GM19468 (cell line): ENCODE data around the gene NUP210L.

Source experiments
- ATAC-seq: cut with Tn5 transposase; IDR thresholded peaks from one replicate; pipeline ENCODE4 v1.9.1; 2021; ENCODE audit warnings: mild to moderate bottlenecking, moderate library complexity, moderate number of reproducible peaks; ENCODE audit not compliant: unreplicated experiment; ENCODE audit errors: extremely low read depth

Gene NUP210L

GRCh38 chr1:153951183-153951582 is 203.7 kb downstream of the NUP210L start:
- ATAC-seq, result no peak

GRCh38 chr1:153946622-153947241 is 208.1 kb downstream of the NUP210L start, which contains the start of gene DENND4B:
Gene DENND4B, minus strand, starts transcription at chr1:153946718. Its CDS starts 2,344 bp downstream, at chr1:153944374.
- ATAC-seq, result peak; percentile 30

- peak; percentile 56 for ATAC-seq
Observed at GRCh38 chr1:153945795-153946621, 208.9 kb downstream of the NUP210L start.

- ATAC-seq, result no peak
Observed at GRCh38 chr1:153945131-153945794, 209.6 kb downstream of the NUP210L start.

- ATAC-seq, result no peak
Observed at GRCh38 chr1:153944827-153945117, 210.1 kb downstream of the NUP210L start.

GRCh38 chr1:153944005-153944826 is 210.7 kb downstream of the NUP210L start:
- ATAC-seq, result no peak

- no peak for ATAC-seq
Observed at GRCh38 chr1:153942766-153943549, 211.9 kb downstream of the NUP210L start.
